NCI-H2029 (cell line): Measurements from ENCODE around the gene ANKRD63.

Source experiments
- DNase-seq: peaks from one replicate; lab custom pipeline; 2025; lab: John Stamatoyannopoulos, UW

Gene ANKRD63

DNA sequence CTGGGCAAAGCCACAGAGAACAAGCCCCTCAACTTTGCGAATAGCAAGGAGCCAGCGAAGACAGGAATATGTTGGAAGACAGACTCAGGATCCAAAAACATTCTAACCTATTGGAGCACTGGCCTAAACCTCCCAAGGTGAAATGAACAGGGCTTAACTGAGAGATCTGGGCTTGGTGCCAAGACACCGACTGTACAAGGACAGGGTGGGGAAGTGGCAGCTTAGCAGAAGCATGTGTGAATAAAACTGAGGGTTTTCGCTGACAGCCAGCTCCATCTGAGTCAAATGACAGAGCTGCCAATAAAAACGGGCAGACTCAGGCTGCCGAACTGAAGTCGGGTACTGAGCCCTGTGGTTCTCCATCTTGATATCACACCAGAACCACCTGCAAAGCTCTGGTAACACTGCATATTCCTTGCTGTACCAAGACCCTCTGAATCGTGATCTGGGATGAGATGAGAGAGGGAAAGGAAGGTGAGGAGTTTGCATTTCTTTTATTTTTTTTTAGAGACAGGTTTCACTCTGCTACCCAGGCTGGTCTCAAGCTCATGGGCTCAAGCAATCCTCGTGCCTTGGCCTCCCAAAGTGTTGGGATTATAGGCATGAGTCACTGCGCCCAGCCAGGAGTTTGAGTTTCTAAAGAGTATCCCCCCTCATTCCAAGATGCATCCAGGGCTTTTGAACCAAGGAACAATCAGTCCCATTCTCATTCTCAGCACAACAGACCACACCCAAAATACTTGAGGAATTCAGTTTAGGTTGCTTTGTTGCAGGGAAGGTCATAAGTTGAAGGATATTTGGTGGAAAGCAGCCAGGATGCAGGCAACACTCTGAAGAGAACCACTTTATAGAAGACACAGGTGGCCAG lies 30.9 kb upstream of the ANKRD63 start:
- DNase-seq = peak; percentile 45

GRCh38 chr15:40312370-40313158 lies 29.7 kb upstream of the ANKRD63 start:
- no peak for DNase-seq

DNA sequence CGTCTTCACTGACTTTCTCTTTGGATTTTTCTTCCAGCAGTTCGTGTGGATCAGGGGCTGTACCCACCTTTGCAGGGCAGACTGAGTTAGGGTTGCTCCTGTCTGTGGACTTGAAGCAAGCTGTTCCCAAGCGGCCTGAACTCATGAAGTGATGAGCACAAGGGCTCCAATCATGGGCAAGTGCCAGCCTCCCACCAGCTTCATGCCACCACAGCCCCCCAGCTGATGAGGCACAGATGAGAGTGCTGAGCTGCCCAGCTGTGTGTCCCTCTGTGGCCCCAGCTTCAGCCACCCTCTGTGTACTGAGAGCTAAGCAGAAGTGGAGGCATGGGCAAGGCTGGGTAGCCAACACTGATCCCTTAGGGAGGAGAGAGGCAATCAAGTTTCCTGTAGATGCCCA lies 28.1 kb upstream of the ANKRD63 start:
- no peak for DNase-seq

DNA sequence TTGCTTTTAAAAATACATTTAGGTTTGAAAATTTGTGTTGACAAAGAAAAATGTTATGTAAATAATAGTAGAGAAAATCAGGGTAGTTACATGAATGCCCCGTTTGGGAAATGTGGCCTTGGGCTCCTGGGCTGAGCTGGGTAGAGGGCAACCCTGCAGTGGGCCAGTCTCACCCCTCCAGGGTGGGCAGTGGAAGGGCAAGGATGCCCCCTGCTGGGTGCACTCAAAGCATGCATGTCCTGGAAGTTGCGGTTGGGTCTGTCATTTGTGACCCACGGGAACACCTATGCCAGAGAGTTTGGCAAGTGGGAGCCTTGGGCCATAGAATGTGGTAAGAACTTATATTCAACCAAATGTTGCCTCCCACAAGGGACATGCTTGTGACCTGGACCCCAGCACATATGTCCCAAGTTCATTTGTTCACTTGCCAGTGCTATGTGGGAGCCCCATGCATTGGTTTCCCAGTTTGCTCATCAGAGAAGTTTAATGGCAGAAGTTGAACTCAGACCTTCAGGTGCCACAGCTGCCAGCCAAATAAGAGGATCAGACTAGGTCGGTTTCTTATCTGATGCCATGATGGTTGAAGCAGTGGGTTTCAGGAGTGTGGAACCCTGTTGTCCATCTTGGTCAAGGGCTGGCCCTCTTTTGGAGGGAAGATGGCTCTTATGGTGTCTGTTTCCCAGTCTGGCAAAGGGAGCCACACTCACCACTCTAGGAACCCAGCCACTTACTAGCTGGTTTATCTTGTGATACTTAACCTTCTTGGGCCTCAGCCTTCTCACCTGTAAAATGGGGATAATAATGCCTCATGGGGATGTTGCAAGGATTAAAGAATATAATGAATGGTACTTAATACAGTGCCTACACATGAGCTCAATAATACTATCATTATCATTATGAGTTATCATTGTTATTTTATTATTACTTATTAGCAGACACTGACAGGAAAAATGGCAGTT lies 27.4 kb upstream of the ANKRD63 start:
- DNase-seq = no peak

DNA sequence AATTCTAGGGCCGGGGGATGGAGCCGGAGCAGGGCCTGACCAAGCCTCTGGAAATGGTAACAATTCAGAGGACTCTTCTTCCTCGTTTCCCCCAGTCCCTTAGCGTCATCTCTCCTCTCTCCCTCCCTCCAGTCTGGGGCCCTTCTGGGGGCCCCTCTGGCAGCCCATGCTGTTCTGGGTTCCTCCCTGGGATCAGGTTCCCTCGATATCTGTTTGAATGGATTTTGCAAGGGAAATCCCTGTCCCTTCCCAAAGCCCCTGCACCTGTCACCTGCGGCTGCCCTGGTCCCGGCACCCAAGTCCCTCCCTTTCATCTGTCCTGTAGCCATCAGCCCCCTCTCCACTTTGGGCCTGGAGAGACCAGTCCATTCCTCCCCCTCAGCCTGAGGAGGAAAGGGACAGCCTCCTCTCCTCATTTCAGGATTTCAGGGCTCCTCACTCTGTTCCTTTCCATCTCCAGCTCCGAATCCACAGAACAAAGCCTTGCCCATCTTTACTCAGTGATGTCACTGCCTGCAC lies 26.5 kb upstream of the ANKRD63 start:
- no peak for DNase-seq

DNA sequence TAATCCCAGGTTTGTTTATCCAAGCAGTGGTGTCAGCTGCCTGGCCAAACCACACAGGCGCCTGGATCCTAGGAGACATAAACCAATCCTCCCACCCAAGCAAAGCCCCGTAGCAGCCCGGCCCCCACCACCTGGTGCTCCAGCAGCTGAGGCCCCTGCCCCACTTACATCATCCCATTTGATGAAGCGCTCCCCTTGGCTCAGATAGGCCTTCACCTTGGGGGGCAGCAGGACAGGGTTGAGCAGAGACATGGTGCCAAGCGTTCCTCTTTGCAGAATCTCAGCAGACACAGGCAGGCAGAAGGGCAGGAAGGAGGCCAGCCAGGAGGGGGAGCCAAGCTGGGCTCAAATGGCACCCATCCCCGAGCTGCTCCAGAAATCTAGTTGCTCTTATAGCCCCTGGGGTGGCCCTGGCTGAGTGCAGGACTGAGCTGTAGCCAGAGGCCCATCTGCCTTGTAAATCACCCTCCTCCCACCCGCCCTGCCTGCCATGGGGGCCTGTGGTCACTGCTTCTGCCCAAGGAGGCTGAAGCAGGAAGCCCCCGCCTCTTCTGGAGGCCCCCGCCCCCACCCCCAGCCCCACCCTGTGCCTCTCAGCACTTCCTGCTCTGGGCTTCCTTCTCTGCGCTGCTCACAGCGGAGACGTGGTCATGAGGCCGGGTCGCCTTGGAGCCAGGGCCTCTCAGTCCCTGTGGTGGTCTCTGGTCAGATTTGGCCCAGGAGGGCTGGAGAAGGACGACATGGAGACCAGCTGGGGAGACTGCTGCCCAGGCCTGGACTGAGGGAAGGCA lies 24.8 kb upstream of the ANKRD63 start, which contains the start of gene PLCB2:
Gene PLCB2 (minus strand): TSS at position 515 of the 791 bp plus-strand sequence. CDS start 263 bp downstream, at position 252.
- no peak for DNase-seq

GRCh38 chr15:40306908-40307307 lies 24.0 kb upstream of the ANKRD63 start:
- DNase-seq = no peak

- no peak for DNase-seq
These were observed 23.5 kb upstream of the ANKRD63 start for GRCh38 chr15:40306371-40306770.

- no peak for DNase-seq
These were observed 22.4 kb upstream of the ANKRD63 start for GRCh38 chr15:40305281-40305680.

- no peak for DNase-seq
These were observed 20.7 kb upstream of the ANKRD63 start for GRCh38 chr15:40303576-40303975.

DNA sequence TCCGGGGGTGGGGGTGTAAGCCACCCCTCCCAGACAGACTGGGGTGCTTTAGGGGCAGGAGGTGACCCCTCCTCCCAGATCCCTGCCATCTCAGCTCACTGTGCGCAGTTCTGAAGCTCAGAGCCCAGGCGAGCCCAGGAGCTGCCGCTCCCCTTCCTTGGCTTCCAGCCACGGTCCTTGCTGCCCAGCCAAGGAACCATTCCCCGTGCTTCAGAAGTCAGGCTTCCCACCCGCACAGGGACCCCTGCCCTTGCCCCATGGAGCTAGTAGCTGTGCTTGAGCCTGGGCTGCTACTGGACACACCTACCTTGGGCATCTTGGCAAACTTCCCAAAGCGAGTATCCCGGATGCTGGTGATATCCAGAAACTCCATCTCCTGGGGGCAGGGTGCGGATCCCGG lies 20.1 kb upstream of the ANKRD63 start:
- no peak for DNase-seq

DNA sequence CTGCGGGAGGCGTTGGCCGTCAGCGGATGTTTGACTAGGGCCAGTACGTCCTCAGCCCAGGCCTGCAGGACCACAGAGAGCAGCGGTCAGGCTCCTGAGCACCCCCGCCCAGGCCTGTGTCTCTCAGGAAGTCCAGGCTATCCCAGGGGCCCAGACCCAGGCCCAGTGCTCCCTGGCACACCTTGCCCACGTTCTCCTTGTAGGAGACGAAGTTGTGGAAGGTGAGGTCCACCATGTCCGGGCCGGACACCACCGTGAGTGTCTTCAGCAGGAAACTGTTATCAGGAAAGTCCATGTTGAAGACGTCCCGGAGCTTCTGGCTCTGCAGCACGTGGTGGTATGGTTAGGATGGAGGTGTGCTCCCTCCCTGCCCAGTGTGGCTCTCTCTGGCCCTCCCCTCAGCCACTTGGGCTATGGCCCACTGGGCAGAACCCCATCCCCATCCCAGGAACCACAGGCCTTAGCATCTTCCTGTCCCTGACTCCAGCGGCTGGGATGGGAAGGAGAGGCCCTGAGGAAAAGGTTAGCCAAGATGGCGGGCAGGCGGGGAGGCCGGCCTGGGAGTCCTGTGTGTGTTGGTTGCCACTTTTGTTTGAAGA lies 19.5 kb upstream of the ANKRD63 start:
- DNase-seq = no peak

DNA sequence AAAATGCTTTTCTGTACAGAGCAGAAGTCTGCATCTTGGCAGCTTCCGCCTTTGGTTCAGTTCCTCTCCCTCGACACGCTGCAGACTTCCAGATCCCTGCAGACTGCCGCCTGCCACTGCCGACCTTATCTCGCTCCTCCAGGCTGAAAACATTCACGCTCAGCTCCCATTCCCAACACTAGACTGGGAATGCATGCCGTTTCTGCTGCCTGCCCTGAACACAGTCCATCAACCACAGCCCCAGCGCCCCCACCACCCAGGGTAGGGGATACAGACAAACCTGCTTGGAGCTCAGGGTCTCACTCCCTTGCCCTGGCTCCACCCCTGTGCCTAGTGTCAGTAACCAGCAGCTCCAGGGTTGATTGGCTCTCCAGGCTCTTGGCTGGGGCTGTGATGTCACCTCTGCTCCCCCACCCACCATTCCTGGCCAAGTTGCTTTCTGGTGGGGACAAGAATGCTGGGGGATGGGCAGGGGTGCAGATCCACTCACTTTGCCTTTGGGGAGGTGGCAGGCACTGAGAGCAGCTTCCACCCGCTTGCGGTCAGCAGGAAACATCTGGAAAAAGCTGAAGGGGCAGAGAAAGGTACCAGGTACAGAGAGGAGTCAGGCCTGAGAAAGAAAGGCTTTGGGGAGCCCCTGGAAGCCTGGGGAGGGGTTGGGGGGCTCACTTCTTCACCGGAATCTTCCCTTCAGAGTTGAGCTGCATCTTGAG lies 18.8 kb upstream of the ANKRD63 start:
- DNase-seq = no peak

GRCh38 chr15:40300771-40301170 lies 17.9 kb upstream of the ANKRD63 start:
- no peak for DNase-seq

DNA sequence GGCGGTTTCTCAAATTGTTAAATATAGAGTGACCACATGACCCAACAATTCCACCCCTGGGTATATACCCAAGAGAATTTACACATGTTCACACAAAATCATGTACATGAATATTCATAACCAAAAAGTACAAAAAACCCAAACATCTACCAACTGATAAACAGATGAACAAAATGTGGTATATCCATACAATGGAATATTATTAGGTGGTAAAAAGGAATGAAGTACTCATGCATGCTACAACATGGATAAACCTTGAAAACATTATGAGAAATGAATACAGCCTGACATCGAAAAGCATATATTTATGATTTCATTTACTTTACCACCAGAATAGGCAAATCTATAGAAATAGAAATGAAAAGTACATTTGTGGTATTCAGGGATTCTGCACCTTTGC lies 17.5 kb upstream of the ANKRD63 start:
- DNase-seq = no peak

GRCh38 chr15:40298216-40298935 lies 15.5 kb upstream of the ANKRD63 start:
- no peak for DNase-seq

DNA sequence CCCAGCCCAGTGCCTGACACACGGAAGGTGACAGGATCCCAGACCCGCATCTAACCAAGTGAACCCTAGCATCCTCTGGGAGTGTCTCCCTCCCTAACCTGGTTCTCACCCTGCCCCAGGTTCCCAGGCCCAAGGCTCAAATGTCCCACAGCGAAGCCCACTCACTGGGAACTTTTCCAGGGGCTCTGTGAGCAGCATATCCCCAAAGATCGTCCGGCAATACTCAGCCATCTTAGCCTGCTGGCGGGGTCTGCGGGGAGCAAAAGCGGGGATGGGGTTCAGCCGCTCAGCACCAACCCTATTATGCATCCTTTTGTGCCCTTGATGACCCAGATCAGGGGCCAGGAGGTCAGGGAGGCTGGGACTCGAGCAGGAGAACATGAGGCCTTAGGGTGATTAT lies 14.5 kb upstream of the ANKRD63 start:
- DNase-seq = no peak

DNA sequence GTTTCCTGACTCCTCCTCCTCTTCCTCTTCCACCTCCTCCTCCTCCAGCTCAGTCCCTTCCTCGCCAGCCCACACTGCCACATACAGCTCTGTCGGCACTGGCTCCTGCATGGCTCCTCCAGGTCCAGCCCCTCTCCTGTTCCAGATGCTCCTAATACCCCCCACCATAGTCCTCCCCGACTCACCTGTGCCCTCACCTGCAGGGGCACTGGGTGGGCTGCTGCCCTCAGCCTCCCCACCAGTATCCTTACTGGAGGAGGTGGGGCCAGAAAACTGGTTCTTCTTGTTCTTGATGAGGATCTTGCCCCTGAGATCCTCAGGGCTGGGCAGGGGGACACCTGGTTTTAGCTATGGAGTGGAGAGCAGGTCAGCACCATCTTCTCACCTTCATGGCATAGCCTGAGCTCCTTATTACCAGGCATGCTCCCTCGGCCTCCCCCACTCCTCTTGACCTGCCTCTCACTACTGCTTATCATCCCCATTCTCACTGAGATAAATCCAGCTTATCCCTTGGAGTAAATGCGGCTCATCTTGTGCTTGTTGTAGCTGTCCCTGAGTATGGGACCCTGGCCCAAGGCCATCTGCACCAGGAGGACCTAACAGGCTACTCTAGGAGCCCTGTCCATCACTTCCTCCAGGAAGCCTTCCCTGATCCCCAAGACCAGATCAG lies 13.8 kb upstream of the ANKRD63 start:
- no peak for DNase-seq
